Activated CD4-positive, alpha-beta T cell treated with anti-CD3 and anti-CD28 coated beads, Interleukin-2, amount 50 U/mL, for 4 hours (primary cell): ENCODE results near the gene BRCA2.
A peak's percentile ranks its signal among the peaks of the same experiment; 100 is the strongest.

Experiments used
- DNase-seq, 2 experiments: peaks; one replicate each; pipeline ENCODE4 v3.0.0-alpha.2; 2020

Gene BRCA2

GRCh38 chr13:32428581-32429432 lies 113.5 kb downstream of the BRCA2 start:
- DNase-seq = no peak

GRCh38 chr13:32429433-32429909 lies 114.2 kb downstream of the BRCA2 start:
- DNase-seq = no peak

- DNase-seq = no peak
Measured at GRCh38 chr13:32430018-32430747, 114.9 kb downstream of the BRCA2 start.

GRCh38 chr13:32431361-32431760 lies 116.1 kb downstream of the BRCA2 start:
- no peak for DNase-seq

- DNase-seq = no peak
Measured at GRCh38 chr13:32432856-32433255, 117.5 kb downstream of the BRCA2 start.

- no peak for DNase-seq
Measured at GRCh38 chr13:32438871-32439270, 123.6 kb downstream of the BRCA2 start.

- DNase-seq = peak; percentile 26 to 33
Measured at GRCh38 chr13:32443111-32443510, 127.8 kb downstream of the BRCA2 start.

- no peak for DNase-seq
Measured at GRCh38 chr13:32445461-32445860, 130.2 kb downstream of the BRCA2 start.

GRCh38 chr13:32446220-32446619 lies 130.9 kb downstream of the BRCA2 start:
- DNase-seq = no peak

- DNase-seq = no peak
Measured at GRCh38 chr13:32446773-32447465, 131.6 kb downstream of the BRCA2 start.

GRCh38 chr13:32447894-32448623 lies 132.8 kb downstream of the BRCA2 start:
- no peak for DNase-seq

- DNase-seq = no peak
Measured at GRCh38 chr13:32448972-32449371, 133.7 kb downstream of the BRCA2 start.
